H1 (cell line): Measurements from ENCODE around the gene MARCHF3. TPM values are rescaled to one million over a fixed set of nuclear protein-coding genes. Genes with fewer than 3 reads are reported as not detected.

Experiments
- CTCF ChIA-PET: fragments of 300-600 bp; sonication (Branson Sonifier 250); formaldehyde crosslinking; loops from one replicate; lab custom pipeline; 2021; ENCODE audit not compliant: partially characterized antibody; lab: Charles Lee
- POLR2A ChIA-PET: fragments of 300-600 bp; sonication (Branson Sonifier 250); formaldehyde crosslinking; loops from one replicate; lab custom pipeline; 2021; ENCODE audit warnings: inconsistent platforms; ENCODE audit not compliant: partially characterized antibody; lab: Charles Lee
- DNase-seq, 2 experiments: peaks; one replicate each; pipeline versions ENCODE4 v3.0.0 to v3.0.0-alpha.2; 2010 to 2022; ENCODE audit warnings: low spot score in 2 of 2, low read depth in 1 of 2, mixed read lengths in 1 of 2
- FAIRE-seq: peaks from 2 replicates; lab custom pipeline; 2011; peaks lifted over from hg19 to GRCh38; lab: Jason Lieb, UNC
- H2AFZ ChIP-seq: 2 replicates; pipeline ENCODE4 v1.8.1; 2012; ENCODE audit warnings: low read length, inconsistent platforms
- H2AK5ac ChIP-seq: 2 replicates; pipeline ENCODE4 v1.6.1; 2013; ENCODE audit warnings: low read depth, low read length
- H2BK120ac ChIP-seq: replicated peaks from 2 replicates; pipeline ENCODE3; 2013; ENCODE audit warnings: low read depth, low read length, inconsistent platforms
- H2BK12ac ChIP-seq: 2 replicates; pipeline ENCODE4 v1.6.1; 2013; ENCODE audit warnings: low read depth, low read length
- H2BK15ac ChIP-seq: 2 replicates; pipeline ENCODE4 v1.6.1; 2013; ENCODE audit warnings: low read length
- H2BK20ac ChIP-seq: 2 replicates; pipeline ENCODE4 v1.6.1; 2013; ENCODE audit warnings: low read length
- H2BK5ac ChIP-seq: 2 replicates; pipeline ENCODE4 v1.6.1; 2013; ENCODE audit warnings: low read depth, low read length
- H3K14ac ChIP-seq: 2 replicates; pipeline ENCODE4 v1.6.1; 2013; ENCODE audit warnings: inconsistent platforms; ENCODE audit not compliant: insufficient read length
- H3K18ac ChIP-seq: 2 replicates; pipeline ENCODE4 v1.6.1; 2013; ENCODE audit warnings: low read length; ENCODE audit errors: extremely low read depth
- H3K23ac ChIP-seq: 2 replicates; pipeline ENCODE4 v1.6.1; 2013; ENCODE audit warnings: inconsistent platforms; ENCODE audit not compliant: insufficient read length
- H3K23me2 ChIP-seq: 2 replicates; pipeline ENCODE4 v1.6.1; 2013; ENCODE audit warnings: low read depth, low read length
- H3K27ac ChIP-seq: 2 replicates; pipeline ENCODE4 v1.6.1; 2011; ENCODE audit warnings: low read depth, low read length, inconsistent platforms
- H3K27me3 ChIP-seq, 4 experiments: replicated peaks in 1 of 4; 1 replicate in 1 of 4; 2 replicates in 3 of 4; pipeline versions ENCODE4 v1.6.1 to v1.8.1; 2011 to 2013; ENCODE audit warnings: low read length in 3 of 4, mild to moderate bottlenecking in 3 of 4, inconsistent platforms in 2 of 4, mixed read lengths in 2 of 4, moderate library complexity in 1 of 4; ENCODE audit not compliant: control insufficient read depth in 3 of 4, insufficient read depth in 3 of 4; ENCODE audit errors: extremely low read depth in 1 of 4
- H3K36me3 ChIP-seq, 4 experiments: 2 replicates each; pipeline versions ENCODE4 v1.6.1 to v1.8.1; 2011 to 2013; ENCODE audit warnings: mild to moderate bottlenecking in 4 of 4, low read length in 3 of 4, moderate library complexity in 2 of 4, control low read depth in 1 of 4, inconsistent platforms in 1 of 4; ENCODE audit not compliant: insufficient read depth in 4 of 4, control insufficient read depth in 2 of 4
- H3K4ac ChIP-seq: replicated peaks from 2 replicates; pipeline ENCODE3; 2013; ENCODE audit warnings: low read length, low read depth, mixed read lengths, inconsistent platforms; ENCODE audit not compliant: insufficient read length
- H3K4me1 ChIP-seq, 4 experiments: replicated peaks in 1 of 4; 1 replicate in 1 of 4; 2 replicates in 3 of 4; pipeline versions ENCODE4 v1.6.1 to v1.8.1; 2011 to 2013; ENCODE audit warnings: low read length in 3 of 4, inconsistent platforms in 2 of 4, mixed read lengths in 1 of 4; ENCODE audit not compliant: insufficient read depth in 4 of 4, control insufficient read depth in 3 of 4
- H3K4me2 ChIP-seq, 2 experiments: 2 replicates each; pipeline versions ENCODE4 v1.6.1 to v1.8.1; 2011 to 2013; ENCODE audit warnings: low read depth in 2 of 2, low read length in 2 of 2, control low read depth in 1 of 2, inconsistent platforms in 1 of 2, mild to moderate bottlenecking in 1 of 2; ENCODE audit not compliant: insufficient read depth in 1 of 2
- H3K4me3 ChIP-seq, 4 experiments: fragments of 200-600, 300-600 bp in 1 of 4; sonication (generic), shearing (Covaris generic), sonication (Bioruptor Twin) in 1 of 4; 2 replicates each; pipeline versions ENCODE4 v1.5.1 to v1.8.1; 2011 to 2016; ENCODE audit warnings: low read length in 4 of 4, low read depth in 3 of 4, control low read depth in 2 of 4, inconsistent platforms in 2 of 4, mild to moderate bottlenecking in 2 of 4, mixed read lengths in 1 of 4, moderate library complexity in 1 of 4; ENCODE audit not compliant: insufficient read depth in 2 of 4; ENCODE audit errors: extremely low read depth in 1 of 4
- H3K56ac ChIP-seq: replicated peaks from 2 replicates; pipeline ENCODE3; 2013; ENCODE audit warnings: low read depth, mild to moderate bottlenecking, mixed read lengths, low read length, inconsistent platforms; ENCODE audit not compliant: insufficient read length
- H3K79me1 ChIP-seq: 2 replicates; pipeline ENCODE4 v1.6.1; 2013; ENCODE audit warnings: low read depth, low read length, control low read depth
- H3K79me2 ChIP-seq, 2 experiments: 2 replicates each; pipeline versions ENCODE4 v1.6.1 to v1.8.1; 2012 to 2013; ENCODE audit warnings: low read length in 2 of 2, mild to moderate bottlenecking in 2 of 2, inconsistent platforms in 1 of 2; ENCODE audit not compliant: insufficient read depth in 2 of 2, control insufficient read depth in 1 of 2
- H3K9ac ChIP-seq, 4 experiments: replicated peaks in 1 of 4; 1 replicate in 1 of 4; 2 replicates in 3 of 4; pipeline versions ENCODE4 v1.6.1 to v1.8.1; 2011 to 2013; ENCODE audit warnings: low read depth in 3 of 4, low read length in 3 of 4, control low read depth in 2 of 4, mild to moderate bottlenecking in 2 of 4, moderate library complexity in 2 of 4, inconsistent platforms in 1 of 4; ENCODE audit errors: extremely low read depth in 1 of 4
- H3K9me3 ChIP-seq, 2 experiments: 2 replicates each; pipeline versions ENCODE4 v1.6.1 to v1.8.1; 2012 to 2013; ENCODE audit warnings: mild to moderate bottlenecking in 2 of 2, moderate library complexity in 2 of 2, control low read depth in 1 of 2, inconsistent platforms in 1 of 2, low read depth in 1 of 2, low read length in 1 of 2, mixed read lengths in 1 of 2; ENCODE audit not compliant: insufficient read depth in 2 of 2
- H4K20me1 ChIP-seq, 2 experiments: replicated peaks in 1 of 2; 2 replicates each; pipeline versions ENCODE3 to v1.8.1; 2011 to 2013; ENCODE audit warnings: inconsistent platforms in 2 of 2, low read length in 2 of 2, mild to moderate bottlenecking in 1 of 2; ENCODE audit not compliant: insufficient read depth in 2 of 2, control insufficient read depth in 1 of 2
- H4K5ac ChIP-seq: 2 replicates; pipeline ENCODE4 v1.6.1; 2013; ENCODE audit warnings: low read length, low read depth, mixed read lengths, inconsistent platforms; ENCODE audit not compliant: insufficient read length
- H4K8ac ChIP-seq: 2 replicates; pipeline ENCODE4 v1.8.0; 2013; ENCODE audit warnings: mild to moderate bottlenecking, moderate library complexity, low read length, inconsistent platforms; ENCODE audit not compliant: insufficient read depth; ENCODE audit errors: extremely low read depth
- H4K91ac ChIP-seq: replicated peaks from 2 replicates; pipeline ENCODE3; 2013; ENCODE audit warnings: low read length, mixed read lengths, inconsistent platforms; ENCODE audit not compliant: insufficient read length
- BACH1 ChIP-seq: IDR thresholded peaks from 2 replicates; pipeline ENCODE4 v1.6.1; 2012; ENCODE audit warnings: low read length, improper control_type of control experiment
- BRCA1 ChIP-seq: IDR thresholded peaks from 2 replicates; pipeline ENCODE4 v1.6.1; 2012; ENCODE audit warnings: low read depth, low read length, improper control_type of control experiment
- EP300 ChIP-seq, 2 experiments: IDR thresholded peaks; 1 replicate in 1 of 2; 2 replicates in 1 of 2; pipeline ENCODE4 v1.6.1; 2011 to 2012; ENCODE audit warnings: low read depth in 2 of 2, low read length in 2 of 2, mild to moderate bottlenecking in 2 of 2, borderline replicate concordance in 1 of 2, inconsistent platforms in 1 of 2, moderate library complexity in 1 of 2
- FOSL1 ChIP-seq: IDR thresholded peaks from 2 replicates; pipeline ENCODE4 v1.6.1; 2011; ENCODE audit warnings: mild to moderate bottlenecking, low read depth, low read length, moderate library complexity; ENCODE audit not compliant: insufficient read depth
- HDAC2 ChIP-seq, 2 experiments: fragments of 300-600 bp in 1 of 2; sonication (generic) in 1 of 2; IDR thresholded peaks; 2 replicates each; pipeline ENCODE4 v1.6.1; 2011 to 2012; ENCODE audit warnings: low read depth in 2 of 2, low read length in 2 of 2, mild to moderate bottlenecking in 2 of 2, moderate library complexity in 2 of 2, borderline replicate concordance in 1 of 2, inconsistent platforms in 1 of 2
- KDM4A ChIP-seq: IDR thresholded peaks from one replicate; pipeline ENCODE4 v1.7.1; 2012; ENCODE audit warnings: low read depth, mild to moderate bottlenecking, moderate library complexity, low read length, inconsistent platforms; ENCODE audit not compliant: severe bottlenecking
- PHF8 ChIP-seq: fragments of 200-600 bp; sonication (generic); conservative IDR thresholded peaks from 2 replicates; pipeline ENCODE4 v1.7.1; 2012; ENCODE audit warnings: low read depth, mild to moderate bottlenecking, inconsistent platforms, low read length, moderate library complexity
- RFX5 ChIP-seq: IDR thresholded peaks from 2 replicates; pipeline ENCODE4 v1.6.1; 2011; ENCODE audit warnings: low read depth, low read length, improper control_type of control experiment, borderline replicate concordance
- RNF2 ChIP-seq: fragments of 200-900, 300-1000 bp; sonication (generic); IDR thresholded peaks from 2 replicates; pipeline ENCODE4 v1.7.1; 2016; ENCODE audit warnings: borderline replicate concordance, low read depth, mild to moderate bottlenecking, antibody characterized with exemption, low read length; ENCODE audit not compliant: poor library complexity, severe bottlenecking; ENCODE audit errors: missing control alignments
- SP2 ChIP-seq: IDR thresholded peaks from 2 replicates; pipeline ENCODE4 v1.6.1; 2012; ENCODE audit warnings: mild to moderate bottlenecking, low read length, inconsistent platforms
- SUZ12 ChIP-seq: fragments of 200-600 bp; sonication (generic); IDR thresholded peaks from 2 replicates; pipeline ENCODE4 v1.6.1; 2012; ENCODE audit warnings: mild to moderate bottlenecking, inconsistent platforms, low read length, moderate library complexity, mixed read lengths
- TEAD4 ChIP-seq: IDR thresholded peaks from 2 replicates; pipeline ENCODE4 v1.6.1; 2012; ENCODE audit warnings: low read depth, low read length, inconsistent platforms, mixed read lengths
- ZNF274 ChIP-seq: IDR thresholded peaks from 2 replicates; pipeline ENCODE4 v1.7.0; 2012; ENCODE audit warnings: low read length, borderline replicate concordance; ENCODE audit errors: extremely low read depth
- WGBS, 2 experiments: shearing (Covaris generic) in 1 of 2; methylation state at CpG; one replicate each; pipeline versions ENCODE4 v1.1.6 to v1.1.7; 2013 to 2015; ENCODE audit warnings: low lambda C conversion rate in 2 of 2, mixed read lengths in 2 of 2, inconsistent platforms in 1 of 2, low coverage in 1 of 2, missing lambda C conversion rate in 1 of 2; ENCODE audit not compliant: insufficient replicate concordance in 2 of 2, insufficient coverage in 1 of 2, insufficient read length in 1 of 2; ENCODE audit errors: extremely low coverage in 1 of 2, missing lambda C conversion rate in 1 of 2; 5-methylcytosine and 5-hydroxymethylcytosine counted together
- polyA plus RNA-seq, 7 experiments: library from polyadenylated mRNA; depleted of rRNA in 3 of 7; stranded (reverse) in 5 of 7; unstranded in 2 of 7; fragments of >200 nt in 5 of 7; fragments of 200-250 nt in 2 of 7; gene quantifications; 1 replicate in 5 of 7; 2 replicates in 1 of 7; 4 replicates in 1 of 7; pipeline versions ENCODE4 v1.2.1 to v1.2.3, GENCODE V29; 2011 to 2013; ENCODE audit warnings: missing spikeins in 2 of 7, mixed read lengths in 2 of 7
- total RNA-seq: library from RNA; stranded (reverse); fragmentation: NEBNext Ultra II Directional; extraction: Animal tissue kit (Norgen Biotek cat#: 25700); gene quantifications from 2 replicates; pipeline ENCODE4 v1.2.1, GENCODE V29; 2021

MARCHF3 gene
- total and polyA plus RNA-seq, 2 of the 8 experiments (the other 6 are each of a cell fraction or from before 2014, with no cell fraction given): 12.0 to 16.9 TPM

GRCh38 chr5:126949475-126949874 lies 80.9 kb downstream of the MARCHF3 start:
- FAIRE-seq: no peak
- Histone ChIP-seq H3K56ac (no peak overlapping the region), H4K5ac (no peak overlapping the region), H3K79me2 (no peaks in the 10 kb centered on the region; a peak in 1 of 4 replicates), H3K23me2 (no peaks in the 10 kb centered on the region; the same call in 1 of the 2 replicates), H3K79me1 (no peaks in the 10 kb centered on the region; the same call in 1 of the 2 replicates), H2BK12ac (no peak overlapping the region), H4K91ac (no peak overlapping the region), H2BK15ac (no peak overlapping the region), H2AFZ (no peak overlapping the region), H3K23ac (no peak overlapping the region), H3K36me3 (no peaks in the 10 kb centered on the region), H3K27ac (no peak overlapping the region), H3K4me3 (no peak overlapping the region), H2BK20ac (no peak overlapping the region), H3K9ac (no peak overlapping the region), H4K20me1 (no peaks in the 10 kb centered on the region), H3K27me3 (no peaks in the 10 kb centered on the region), H2BK120ac (no peak overlapping the region), H3K4ac (no peak overlapping the region), H4K8ac (no peak overlapping the region), H2BK5ac (no peak overlapping the region), H2AK5ac (no peak overlapping the region), H3K4me2 (no peak overlapping the region), H3K4me1 (peaks cover 0 to 11% (median 4%) of the 10 kb centered on the region in 4 experiments; a peak in 3 of 7 replicates), H3K14ac (no peak overlapping the region), H3K18ac (no peak overlapping the region), H3K9me3 (no peaks in the 10 kb centered on the region)
- ChIA-PET CTCF (interaction anchor here (1.1 to 1.3 kb wide), 2 partner anchors 16 to 20 kb away, joined by 3 to 4 read pairs; no protein-coding TSS in a partner anchor), POLR2A (no interaction called here)
- DNase-seq: no peak
- 83% methylated on average over 2 of the region's 2 CpGs; no CpG with 5 or more reads in 1 of the 2 experiments for WGBS, 2 experiments
- TF ChIP-seq SP2 (no peak), RNF2 (no peak), KDM4A (no peak), FOSL1 (no peak), ZNF274 (no peak), BACH1 (no peak), RFX5 (no peak), BRCA1 (no peak), SUZ12 (no peak), TEAD4 (no peak), PHF8 (no peak), EP300 (IDR thresholded peaks at IDR 0.05; ENCODE audit: borderline replicate concordance in 1 of 2, low read depth in 2 of 2, low read length in 2 of 2) (no peak), HDAC2 (IDR thresholded peaks at IDR 0.05; ENCODE audit: borderline replicate concordance in 1 of 2, low read depth in 2 of 2, low read length in 2 of 2) (no peak)
